Neural cell (in vitro differentiated cells): ENCODE measurements around the gene PRKG1.
A peak's percentile ranks its signal among the peaks of the same experiment; 100 is the strongest.

Experiments used
- EP300 ChIP-seq: fragments of 450-650 bp; conservative IDR thresholded peaks from 2 replicates; pipeline ENCODE4 v1.6.1; 2014; ENCODE audit warnings: antibody characterized with exemption, mild to moderate bottlenecking, moderate library complexity; ENCODE audit not compliant: poor library complexity, severe bottlenecking
- EZH2 ChIP-seq: fragments of 200-600, 300-800 bp; shearing (Covaris generic), sonication (generic); IDR thresholded peaks from 2 replicates; pipeline ENCODE4 v1.6.1; 2014; ENCODE audit warnings: antibody characterized with exemption, low read length, borderline replicate concordance, mild to moderate bottlenecking; ENCODE audit not compliant: insufficient read depth, poor library complexity, severe bottlenecking
- POLR2AphosphoS5 ChIP-seq: IDR thresholded peaks from 2 replicates; pipeline ENCODE4 v1.6.1; 2012
- RAD21 ChIP-seq: fragments of 450-650 bp; conservative IDR thresholded peaks from 2 replicates; pipeline ENCODE4 v1.6.1; 2014; ENCODE audit warnings: antibody characterized with exemption, mild to moderate bottlenecking, moderate library complexity
- SMC3 ChIP-seq: fragments of 450-650 bp; conservative IDR thresholded peaks from 2 replicates; pipeline ENCODE4 v1.6.1; 2014; ENCODE audit warnings: antibody characterized with exemption, mild to moderate bottlenecking, moderate library complexity; ENCODE audit not compliant: poor library complexity
- TAF1 ChIP-seq: IDR thresholded peaks from 2 replicates; pipeline ENCODE4 v1.6.1; 2012; ENCODE audit warnings: low read depth
- TF ChIP-seq, protein P1 (sequence below): fragments of 450-650 bp; IDR thresholded peaks from 2 replicates; pipeline ENCODE4 v1.5.1; 2014; ENCODE audit warnings: antibody characterized with exemption, mild to moderate bottlenecking, moderate library complexity; ENCODE audit not compliant: poor library complexity, severe bottlenecking

DNA sequence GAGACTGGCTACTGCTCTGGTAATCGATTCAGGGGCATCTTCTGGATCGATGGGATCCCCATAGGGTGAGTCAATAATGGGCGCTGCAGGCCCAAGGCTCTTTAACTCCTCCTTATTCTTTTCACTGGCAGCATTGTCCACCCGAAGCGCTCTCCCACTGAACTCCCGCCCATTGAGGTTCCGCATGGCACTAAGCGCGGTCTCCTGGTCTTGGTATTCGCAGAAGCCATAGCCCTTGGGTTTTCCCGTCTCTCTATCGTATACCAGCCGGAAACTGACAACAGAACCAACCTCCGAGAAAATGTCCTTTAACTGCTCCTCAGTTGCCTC is 624.8 kb downstream of the PRKG1 start:
- TF ChIP-seq, protein P1, sequence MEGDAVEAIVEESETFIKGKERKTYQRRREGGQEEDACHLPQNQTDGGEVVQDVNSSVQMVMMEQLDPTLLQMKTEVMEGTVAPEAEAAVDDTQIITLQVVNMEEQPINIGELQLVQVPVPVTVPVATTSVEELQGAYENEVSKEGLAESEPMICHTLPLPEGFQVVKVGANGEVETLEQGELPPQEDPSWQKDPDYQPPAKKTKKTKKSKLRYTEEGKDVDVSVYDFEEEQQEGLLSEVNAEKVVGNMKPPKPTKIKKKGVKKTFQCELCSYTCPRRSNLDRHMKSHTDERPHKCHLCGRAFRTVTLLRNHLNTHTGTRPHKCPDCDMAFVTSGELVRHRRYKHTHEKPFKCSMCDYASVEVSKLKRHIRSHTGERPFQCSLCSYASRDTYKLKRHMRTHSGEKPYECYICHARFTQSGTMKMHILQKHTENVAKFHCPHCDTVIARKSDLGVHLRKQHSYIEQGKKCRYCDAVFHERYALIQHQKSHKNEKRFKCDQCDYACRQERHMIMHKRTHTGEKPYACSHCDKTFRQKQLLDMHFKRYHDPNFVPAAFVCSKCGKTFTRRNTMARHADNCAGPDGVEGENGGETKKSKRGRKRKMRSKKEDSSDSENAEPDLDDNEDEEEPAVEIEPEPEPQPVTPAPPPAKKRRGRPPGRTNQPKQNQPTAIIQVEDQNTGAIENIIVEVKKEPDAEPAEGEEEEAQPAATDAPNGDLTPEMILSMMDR, result no peak
- TF ChIP-seq TAF1, result no peak
- TF ChIP-seq EZH2, result no peak
- TF ChIP-seq EP300, result no peak
- TF ChIP-seq POLR2AphosphoS5, result no peak
- peak; percentile 72 for TF ChIP-seq SMC3
- TF ChIP-seq RAD21, result no peak
